Liver (tissue), 9 donors: ENCODE results near the gene ZDHHC19. TPM values are rescaled to one million over a fixed set of nuclear protein-coding genes. Genes with fewer than 3 reads are reported as not detected.

Experiments
- DNase-seq: peaks from one replicate; pipeline ENCODE4 v3.0.0-alpha.2; 2017; ENCODE audit warnings: low spot score
- H3K27ac ChIP-seq, 2 donors: one replicate each; pipeline ENCODE4 v1.7.0; 2013; ENCODE audit warnings: inconsistent platforms in 2 of 2, low read length in 2 of 2, control low read depth in 1 of 2, low read depth in 1 of 2, mild to moderate bottlenecking in 1 of 2
- H3K27me3 ChIP-seq, 4 donors: one replicate each; pipeline versions ENCODE4 v1.6.1 to v1.7.0; 2013; ENCODE audit warnings: low read length in 3 of 4, inconsistent platforms in 1 of 4, mild to moderate bottlenecking in 1 of 4, moderate library complexity in 1 of 4; ENCODE audit not compliant: control insufficient read depth in 4 of 4, insufficient read depth in 4 of 4
- H3K36me3 ChIP-seq, 4 donors: one replicate each; pipeline versions ENCODE4 v1.6.1 to v1.7.0; 2013; ENCODE audit warnings: low read length in 3 of 4, mild to moderate bottlenecking in 3 of 4, low read depth in 1 of 4, moderate library complexity in 1 of 4; ENCODE audit not compliant: control insufficient read depth in 4 of 4, insufficient read depth in 3 of 4
- H3K4me1 ChIP-seq, 4 donors: one replicate each; pipeline versions ENCODE4 v1.6.1 to v1.7.0; 2013; ENCODE audit warnings: low read length in 3 of 4, mild to moderate bottlenecking in 3 of 4, moderate library complexity in 1 of 4; ENCODE audit not compliant: control insufficient read depth in 4 of 4, insufficient read depth in 4 of 4
- H3K4me3 ChIP-seq, 3 donors: one replicate each; pipeline versions ENCODE4 v1.6.1 to v1.7.0; 2013; ENCODE audit warnings: low read length in 3 of 3, control low read depth in 1 of 3, low read depth in 1 of 3, mild to moderate bottlenecking in 1 of 3
- H3K9ac ChIP-seq, 2 donors: one replicate each; pipeline ENCODE4 v1.7.0; 2013; ENCODE audit warnings: low read length in 2 of 2, mild to moderate bottlenecking in 2 of 2, moderate library complexity in 2 of 2, control low read depth in 1 of 2, low read depth in 1 of 2
- H3K9me3 ChIP-seq, 4 donors: one replicate each; pipeline versions ENCODE4 v1.6.1 to v1.7.0; 2013; ENCODE audit warnings: low read length in 3 of 4; ENCODE audit not compliant: control insufficient read depth in 4 of 4
- FOXA1 ChIP-seq: IDR thresholded peaks from 2 replicates; pipeline ENCODE4 v1.6.1; 2016; ENCODE audit warnings: antibody characterized with exemption
- FOXA2 ChIP-seq: IDR thresholded peaks from 2 replicates; pipeline ENCODE4 v1.6.1; 2016; ENCODE audit warnings: antibody characterized with exemption
- GABPA ChIP-seq, 2 donors: IDR thresholded peaks in 1 of 2; conservative IDR thresholded peaks in 1 of 2; 2 replicates each; pipeline ENCODE4 v1.6.1; 2016; ENCODE audit warnings: antibody characterized with exemption in 2 of 2, mild to moderate bottlenecking in 1 of 2, moderate library complexity in 1 of 2
- HNF4A ChIP-seq, 2 donors: conservative IDR thresholded peaks; 2 replicates each; pipeline ENCODE4 v1.6.1; 2016; ENCODE audit warnings: antibody characterized with exemption in 2 of 2, mild to moderate bottlenecking in 2 of 2
- MAX ChIP-seq: IDR thresholded peaks from 2 replicates; pipeline ENCODE4 v1.6.1; 2016; ENCODE audit warnings: antibody characterized with exemption
- RAD21 ChIP-seq, 2 donors: IDR thresholded peaks; 2 replicates each; pipeline ENCODE4 v1.6.1; 2016; ENCODE audit warnings: antibody characterized with exemption in 2 of 2, mild to moderate bottlenecking in 2 of 2
- RXRA ChIP-seq, 2 donors: IDR thresholded peaks; 2 replicates each; pipeline ENCODE4 v1.6.1; 2017 to 2018; ENCODE audit warnings: antibody characterized with exemption in 2 of 2, mild to moderate bottlenecking in 1 of 2
- TAF1 ChIP-seq: conservative IDR thresholded peaks from 2 replicates; pipeline ENCODE4 v1.6.1; 2016; ENCODE audit warnings: antibody characterized with exemption, mild to moderate bottlenecking
- YY1 ChIP-seq: IDR thresholded peaks from 2 replicates; pipeline ENCODE4 v1.6.1; 2016; ENCODE audit warnings: antibody characterized with exemption, mild to moderate bottlenecking
- WGBS: extraction: QIAGEN DNeasy Blood & Tissue Kit; methylation state at CpG from one replicate; pipeline ENCODE4 v1.1.7; 2013; 5-methylcytosine and 5-hydroxymethylcytosine counted together
- polyA plus RNA-seq, 2 donors: library from polyadenylated mRNA; stranded (reverse) in 1 of 2; unstranded in 1 of 2; fragments of 200-250 nt in 1 of 2; fragments of >200 nt in 1 of 2; fragmentation: Nextera tagmentation in 1 of 2; extraction: Ambion mirVana in 1 of 2; gene quantifications; one replicate each; pipeline versions ENCODE4 v1.2.1 to v1.2.3, GENCODE V29; 2013 to 2015
- total RNA-seq, 2 donors: library from RNA; depleted of rRNA; stranded (reverse); fragments of >200 nt; gene quantifications; one replicate each; pipeline ENCODE4 v1.2.3, GENCODE V29; 2014
- TF ChIP-seq, protein P1 (sequence below): IDR thresholded peaks from 2 replicates; pipeline ENCODE4 v1.6.1; 2016; ENCODE audit warnings: antibody characterized with exemption
- TF ChIP-seq, protein P2 (sequence below): IDR thresholded peaks from 2 replicates; pipeline ENCODE4 v1.6.1; 2016; ENCODE audit warnings: antibody characterized with exemption, mild to moderate bottlenecking
- TF ChIP-seq, protein P3 (sequence below): IDR thresholded peaks from 2 replicates; pipeline ENCODE4 v1.6.1; 2016; ENCODE audit warnings: antibody characterized with exemption
- donor health status: healthy.
- donor health status: healthy.
- donor health status: healthy.
- donor health status: healthy.
- donor health status: healthy.

Gene ZDHHC19, protein sequence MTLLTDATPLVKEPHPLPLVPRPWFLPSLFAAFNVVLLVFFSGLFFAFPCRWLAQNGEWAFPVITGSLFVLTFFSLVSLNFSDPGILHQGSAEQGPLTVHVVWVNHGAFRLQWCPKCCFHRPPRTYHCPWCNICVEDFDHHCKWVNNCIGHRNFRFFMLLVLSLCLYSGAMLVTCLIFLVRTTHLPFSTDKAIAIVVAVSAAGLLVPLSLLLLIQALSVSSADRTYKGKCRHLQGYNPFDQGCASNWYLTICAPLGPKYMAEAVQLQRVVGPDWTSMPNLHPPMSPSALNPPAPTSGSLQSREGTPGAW
- total RNA-seq (under 1 TPM; 0.42 to 0.59 TPM), polyA plus RNA-seq (1 to 10 TPM; 1.0 to 1.5 TPM)

GRCh38 chr3:196210673-196211556 lies at the start of gene ZDHHC19:
Gene ZDHHC19, minus strand, starts transcription at chr3:196211400. Its CDS starts 85 bp downstream, at chr3:196211315.
- WGBS = 76% methylated on average over 23 of the region's 23 CpGs
- Histone ChIP-seq H3K4me1 (peaks cover 11 to 29% (median 22%) of the 10 kb centered on the region in 4 donors), H3K36me3 (no peaks in the 10 kb centered on the region), H3K27me3 (no peaks in the 10 kb centered on the region), H3K27ac (no peak within 1 kb of the TSS), H3K9me3 (no peaks in the 10 kb centered on the region), H3K4me3 (no peak within 1 kb of the TSS), H3K9ac (no peak within 1 kb of the TSS)
- no peak for DNase-seq
- TF ChIP-seq RXRA (IDR thresholded peaks at IDR 0.05) (peak in 1 of 2 donors; percentile 4), FOXA1 (no peak)
- TF ChIP-seq, protein P1, sequence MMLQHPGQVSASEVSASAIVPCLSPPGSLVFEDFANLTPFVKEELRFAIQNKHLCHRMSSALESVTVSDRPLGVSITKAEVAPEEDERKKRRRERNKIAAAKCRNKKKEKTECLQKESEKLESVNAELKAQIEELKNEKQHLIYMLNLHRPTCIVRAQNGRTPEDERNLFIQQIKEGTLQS = no peak

DNA sequence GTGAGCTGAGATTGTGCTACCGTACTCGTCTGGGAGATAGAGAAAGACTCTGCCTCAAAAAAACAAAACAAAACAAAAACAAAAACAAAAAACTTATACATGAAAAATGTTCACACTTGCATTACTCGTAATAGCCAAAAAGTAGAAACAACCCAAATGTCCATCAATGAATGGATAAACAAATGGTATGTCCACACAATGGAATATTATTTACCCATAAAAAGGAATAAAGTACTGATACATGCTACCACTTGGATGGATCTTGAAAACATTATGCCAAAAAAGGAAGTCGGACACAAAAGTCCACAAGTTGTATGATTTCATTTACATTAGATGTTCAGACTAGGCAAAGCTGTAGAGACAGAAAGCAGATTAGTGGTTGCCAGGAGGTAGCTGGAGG lies 49.6 kb upstream of the ZDHHC19 start:
- H3K4me1 ChIP-seq = no peaks in the 10 kb centered on the region
- TF ChIP-seq, protein P1 = no peak
- TF ChIP-seq HNF4A (conservative IDR thresholded peaks at IDR 0.05) (no peak), TAF1 (no peak), GABPA (IDR thresholded peaks at IDR 0.05 in 1 of 2, conservative IDR thresholded peaks at IDR 0.05 in 1 of 2) (no peak), FOXA2 (no peak), MAX (no peak), RAD21 (IDR thresholded peaks at IDR 0.05) (no peak)
- TF ChIP-seq, protein P2, sequence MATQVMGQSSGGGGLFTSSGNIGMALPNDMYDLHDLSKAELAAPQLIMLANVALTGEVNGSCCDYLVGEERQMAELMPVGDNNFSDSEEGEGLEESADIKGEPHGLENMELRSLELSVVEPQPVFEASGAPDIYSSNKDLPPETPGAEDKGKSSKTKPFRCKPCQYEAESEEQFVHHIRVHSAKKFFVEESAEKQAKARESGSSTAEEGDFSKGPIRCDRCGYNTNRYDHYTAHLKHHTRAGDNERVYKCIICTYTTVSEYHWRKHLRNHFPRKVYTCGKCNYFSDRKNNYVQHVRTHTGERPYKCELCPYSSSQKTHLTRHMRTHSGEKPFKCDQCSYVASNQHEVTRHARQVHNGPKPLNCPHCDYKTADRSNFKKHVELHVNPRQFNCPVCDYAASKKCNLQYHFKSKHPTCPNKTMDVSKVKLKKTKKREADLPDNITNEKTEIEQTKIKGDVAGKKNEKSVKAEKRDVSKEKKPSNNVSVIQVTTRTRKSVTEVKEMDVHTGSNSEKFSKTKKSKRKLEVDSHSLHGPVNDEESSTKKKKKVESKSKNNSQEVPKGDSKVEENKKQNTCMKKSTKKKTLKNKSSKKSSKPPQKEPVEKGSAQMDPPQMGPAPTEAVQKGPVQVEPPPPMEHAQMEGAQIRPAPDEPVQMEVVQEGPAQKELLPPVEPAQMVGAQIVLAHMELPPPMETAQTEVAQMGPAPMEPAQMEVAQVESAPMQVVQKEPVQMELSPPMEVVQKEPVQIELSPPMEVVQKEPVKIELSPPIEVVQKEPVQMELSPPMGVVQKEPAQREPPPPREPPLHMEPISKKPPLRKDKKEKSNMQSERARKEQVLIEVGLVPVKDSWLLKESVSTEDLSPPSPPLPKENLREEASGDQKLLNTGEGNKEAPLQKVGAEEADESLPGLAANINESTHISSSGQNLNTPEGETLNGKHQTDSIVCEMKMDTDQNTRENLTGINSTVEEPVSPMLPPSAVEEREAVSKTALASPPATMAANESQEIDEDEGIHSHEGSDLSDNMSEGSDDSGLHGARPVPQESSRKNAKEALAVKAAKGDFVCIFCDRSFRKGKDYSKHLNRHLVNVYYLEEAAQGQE = no peak
- no peak overlapping the region for H3K9ac ChIP-seq
- 98% methylated on average over 4 of the region's 4 CpGs for WGBS
- no peak overlapping the region for H3K27ac ChIP-seq
- H3K27me3 ChIP-seq = no peaks in the 10 kb centered on the region
- no peaks in the 10 kb centered on the region for H3K9me3 ChIP-seq
- H3K4me3 ChIP-seq = no peak overlapping the region
- DNase-seq = no peak
- H3K36me3 ChIP-seq = peaks cover 3 to 13% (median 9%) of the 10 kb centered on the region in 4 donors

DNA sequence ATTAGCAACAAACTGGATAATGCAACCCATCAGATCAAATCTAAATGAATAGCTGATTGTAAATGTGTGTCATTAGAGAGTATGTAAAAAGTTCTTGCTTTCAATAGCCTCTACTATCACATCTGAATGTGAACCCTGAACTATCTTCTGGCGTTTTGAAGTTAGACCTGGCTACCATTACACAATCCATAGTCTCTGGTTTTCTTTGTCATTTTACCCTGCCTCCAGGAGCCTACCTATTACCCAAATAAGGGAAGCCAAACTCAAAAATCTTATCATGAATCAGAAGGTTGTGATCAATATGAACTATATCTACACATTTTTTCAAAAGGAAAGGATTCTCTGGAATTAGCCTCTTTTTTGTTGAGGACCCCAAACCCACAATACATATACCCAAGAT lies 44.6 kb upstream of the ZDHHC19 start:
- no peak overlapping the region for H3K4me3 ChIP-seq
- peaks cover 3 to 20% (median 9%) of the 10 kb centered on the region in 4 donors for H3K36me3 ChIP-seq
- H3K27me3 ChIP-seq = no peaks in the 10 kb centered on the region
- WGBS = 41% methylated on average over 1 of the region's 1 CpG
- no peak overlapping the region for H3K9ac ChIP-seq
- no peak for DNase-seq
- H3K27ac ChIP-seq = no peak overlapping the region
- no peaks in the 10 kb centered on the region for H3K4me1 ChIP-seq
- H3K9me3 ChIP-seq = no peaks in the 10 kb centered on the region
- TF ChIP-seq FOXA2 = no peak
- TF ChIP-seq YY1 = no peak
- TF ChIP-seq, protein P3, sequence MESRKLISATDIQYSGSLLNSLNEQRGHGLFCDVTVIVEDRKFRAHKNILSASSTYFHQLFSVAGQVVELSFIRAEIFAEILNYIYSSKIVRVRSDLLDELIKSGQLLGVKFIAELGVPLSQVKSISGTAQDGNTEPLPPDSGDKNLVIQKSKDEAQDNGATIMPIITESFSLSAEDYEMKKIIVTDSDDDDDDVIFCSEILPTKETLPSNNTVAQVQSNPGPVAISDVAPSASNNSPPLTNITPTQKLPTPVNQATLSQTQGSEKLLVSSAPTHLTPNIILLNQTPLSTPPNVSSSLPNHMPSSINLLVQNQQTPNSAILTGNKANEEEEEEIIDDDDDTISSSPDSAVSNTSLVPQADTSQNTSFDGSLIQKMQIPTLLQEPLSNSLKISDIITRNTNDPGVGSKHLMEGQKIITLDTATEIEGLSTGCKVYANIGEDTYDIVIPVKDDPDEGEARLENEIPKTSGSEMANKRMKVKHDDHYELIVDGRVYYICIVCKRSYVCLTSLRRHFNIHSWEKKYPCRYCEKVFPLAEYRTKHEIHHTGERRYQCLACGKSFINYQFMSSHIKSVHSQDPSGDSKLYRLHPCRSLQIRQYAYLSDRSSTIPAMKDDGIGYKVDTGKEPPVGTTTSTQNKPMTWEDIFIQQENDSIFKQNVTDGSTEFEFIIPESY = no peak
